Measurements from ENCODE around the gene HINFP.
"Not testable (repeated sequence)": the region's sequence is repeated elsewhere in the genome, so short reads cannot be mapped to it uniquely, and the experiment has no call there.

Gene HINFP

DNA sequence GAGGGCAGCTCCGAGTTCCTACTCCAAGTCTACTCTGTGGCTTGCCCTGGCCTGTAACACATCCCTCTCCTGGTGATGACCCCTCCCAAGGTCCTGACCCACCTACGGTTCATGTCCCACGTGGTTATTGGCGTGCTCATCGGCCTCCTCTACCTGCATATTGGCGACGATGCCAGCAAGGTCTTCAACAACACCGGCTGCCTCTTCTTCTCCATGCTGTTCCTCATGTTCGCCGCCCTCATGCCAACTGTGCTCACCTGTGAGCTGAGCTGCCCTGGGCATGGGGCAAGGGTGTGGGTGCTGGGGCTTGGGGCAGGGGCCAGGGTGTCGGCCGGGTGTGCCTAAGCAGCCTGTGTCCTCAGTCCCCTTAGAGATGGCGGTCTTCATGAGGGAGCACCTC lies 37.1 kb downstream of the HINFP start:
- DNase-seq: no peak

DNA sequence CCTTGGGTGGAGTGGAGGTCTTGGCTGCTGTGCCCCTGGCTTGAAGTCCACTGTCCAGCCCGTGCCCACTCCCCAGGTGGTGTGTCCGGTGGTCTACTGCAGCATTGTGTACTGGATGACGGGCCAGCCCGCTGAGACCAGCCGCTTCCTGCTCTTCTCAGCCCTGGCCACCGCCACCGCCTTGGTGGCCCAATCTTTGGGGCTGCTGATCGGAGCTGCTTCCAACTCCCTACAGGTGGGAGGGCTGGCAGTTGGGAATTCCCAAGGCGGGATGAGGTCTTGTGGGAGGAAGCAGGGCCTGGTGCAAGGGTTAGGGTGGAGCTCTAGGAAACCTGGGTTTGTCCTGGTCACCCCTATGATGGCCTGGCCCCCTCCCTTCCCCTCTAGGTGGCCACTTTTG lies 38.8 kb downstream of the HINFP start:
- no peak for DNase-seq

DNA sequence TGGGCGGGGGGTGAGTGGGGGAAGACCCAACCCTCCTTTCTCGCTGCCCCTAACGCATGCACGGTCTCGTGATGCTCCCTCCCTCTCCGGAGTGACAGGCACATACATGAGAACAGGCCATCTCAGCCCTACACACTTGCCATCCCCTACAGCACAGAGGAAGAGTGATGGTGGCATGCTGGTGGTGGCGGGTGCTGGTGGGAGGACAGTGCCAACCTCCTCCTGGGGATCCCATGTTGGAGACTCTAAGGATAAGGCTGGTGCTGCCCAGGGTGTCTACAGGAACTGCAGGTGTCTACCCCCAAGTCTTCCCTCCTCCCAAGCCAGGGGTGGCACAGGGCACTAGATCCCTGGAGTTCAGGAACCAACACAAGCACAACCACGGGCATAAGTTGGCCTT lies 40.5 kb downstream of the HINFP start:
- no peak for DNase-seq

GRCh38 chr11:119166368-119167076 lies 45.1 kb downstream of the HINFP start:
- no peak for DNase-seq

DNA sequence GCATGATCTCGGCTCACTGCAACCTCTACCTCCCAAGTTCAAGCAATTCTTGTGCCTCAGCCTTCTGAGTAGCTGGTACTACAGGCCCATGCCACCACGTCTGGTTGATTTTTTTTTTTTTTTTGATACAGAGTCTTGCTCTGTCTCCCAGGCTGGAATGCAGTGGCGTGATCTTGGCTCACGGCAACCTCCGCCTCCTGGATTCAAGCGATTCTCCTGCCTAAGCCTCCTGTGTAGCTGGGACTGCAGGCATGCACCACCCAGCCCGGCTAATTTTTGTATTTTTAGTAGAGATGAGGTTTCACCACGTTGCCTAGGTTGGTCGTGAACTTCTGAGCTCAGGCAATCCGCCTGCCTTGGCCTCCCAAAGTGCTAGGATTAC lies 45.7 kb downstream of the HINFP start:
- not testable (repeated sequence) for DNase-seq

DNA sequence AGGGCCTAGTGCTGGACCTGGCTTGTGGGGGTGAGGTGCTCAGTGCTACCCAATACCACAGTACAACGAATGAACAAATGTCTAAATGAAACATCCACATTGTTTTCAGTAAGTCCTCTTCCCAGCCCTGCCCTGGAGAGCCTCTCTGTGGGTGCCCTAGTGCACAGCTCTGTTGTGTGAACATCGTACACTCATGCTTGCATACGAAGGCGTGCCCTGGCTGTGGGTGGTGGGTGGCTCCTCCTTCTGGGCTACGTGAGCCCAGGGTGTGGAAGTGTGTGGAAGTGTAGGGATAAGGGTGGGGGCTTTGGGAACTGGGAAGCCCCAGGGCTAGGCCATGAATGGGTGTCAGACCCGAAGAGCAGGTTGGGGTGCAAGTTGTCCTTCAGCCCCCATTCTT lies 46.6 kb downstream of the HINFP start:
- DNase-seq: no peak

DNA sequence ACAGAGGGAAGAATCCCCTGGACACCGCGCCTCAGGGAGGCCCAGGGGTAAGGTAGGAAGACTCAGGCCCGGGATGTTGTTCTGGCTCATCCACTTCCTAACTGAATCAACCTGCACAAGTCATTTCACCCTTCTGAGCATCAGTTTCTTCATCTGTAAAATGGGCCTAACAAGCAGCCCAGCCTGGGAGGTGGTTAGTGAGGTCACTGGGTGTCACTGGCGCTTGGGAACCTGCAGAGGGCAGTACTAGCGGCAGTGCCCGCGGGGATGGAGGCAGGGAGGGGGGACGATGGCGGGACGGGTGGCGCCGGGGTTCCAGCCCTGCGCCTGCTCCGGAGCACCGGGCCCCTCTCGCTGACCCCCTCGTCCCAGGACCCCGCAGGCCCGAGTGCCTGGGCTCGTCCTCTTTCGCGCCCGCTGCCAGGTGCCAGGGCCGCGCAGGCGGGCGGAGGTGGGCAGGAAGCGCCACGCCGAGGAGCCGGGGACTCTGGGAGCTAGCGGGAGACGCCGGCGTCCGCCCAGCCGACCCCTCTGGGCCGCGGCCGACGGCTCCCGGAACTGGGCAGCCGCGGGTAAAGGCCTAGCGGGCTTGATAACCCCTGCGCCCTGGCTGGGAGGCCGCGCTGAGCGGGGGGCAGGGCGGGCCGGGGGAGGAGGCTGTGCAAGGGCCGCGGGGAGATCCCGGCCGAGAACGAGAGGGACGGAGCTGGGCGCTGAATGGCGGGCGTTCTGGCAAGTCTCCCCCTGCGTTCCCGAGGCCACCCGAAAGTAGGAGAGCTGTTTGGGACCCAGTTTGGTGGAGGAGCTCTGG lies 47.3 kb downstream of the HINFP start, which contains the start of gene NLRX1:
NLRX1 (plus strand) TSS at position 255 of the 811 bp plus-strand sequence. CDS start 2,679 bp downstream, outside the sequence.
- DNase-seq: peak; percentile 86

DNA sequence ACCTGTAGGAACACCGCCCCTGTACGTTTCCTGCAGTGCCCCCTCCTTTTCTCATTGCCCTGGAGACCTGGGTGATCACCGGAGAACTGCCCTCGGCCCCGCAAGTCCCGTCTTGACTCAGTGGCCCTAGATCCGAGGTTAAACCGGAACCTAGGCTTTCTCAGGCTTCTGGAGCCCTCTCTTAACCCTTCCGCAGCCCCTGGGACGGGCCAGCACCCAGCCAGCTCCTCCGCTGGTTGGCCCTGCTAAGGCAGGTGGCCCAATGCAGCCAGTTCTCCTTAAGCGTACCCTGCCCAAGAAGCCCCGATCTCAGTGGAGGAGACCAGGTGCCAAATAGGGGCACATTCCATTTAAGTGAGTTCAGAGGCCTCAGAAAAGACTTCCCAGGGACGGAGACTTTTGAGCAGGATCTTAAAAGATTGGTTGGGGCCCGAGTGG lies 47.9 kb downstream of the HINFP start:
- DNase-seq: no peak

DNA sequence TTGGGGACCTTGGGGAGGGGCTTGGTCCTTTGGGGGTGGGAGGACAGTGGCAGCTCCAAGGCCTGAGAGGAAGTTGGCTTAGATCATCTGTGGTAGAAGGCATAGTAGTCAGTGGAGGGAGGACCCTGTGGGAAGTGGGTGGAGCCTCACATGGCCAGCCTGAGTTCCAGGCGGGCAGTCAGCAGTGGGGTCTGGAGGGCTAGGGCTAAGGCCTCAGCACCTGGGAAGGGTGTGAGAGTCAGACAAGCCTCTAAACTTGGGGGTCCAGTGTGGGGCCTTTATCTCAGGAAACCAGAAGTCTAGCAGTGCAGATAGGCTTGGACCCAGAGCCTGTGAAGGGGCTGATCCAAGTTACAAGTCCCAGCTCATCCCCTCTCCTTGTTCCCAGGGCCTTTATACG lies 51.1 kb downstream of the HINFP start:
- DNase-seq: no peak

GRCh38 chr11:119173453-119173852 lies 52.1 kb downstream of the HINFP start:
- no peak for DNase-seq

GRCh38 chr11:119175493-119176077 lies 54.2 kb downstream of the HINFP start:
- DNase-seq: no peak

- DNase-seq: no peak
These were observed 56.8 kb downstream of the HINFP start for GRCh38 chr11:119178166-119178680.

- DNase-seq: no peak
These were observed 58.0 kb downstream of the HINFP start for GRCh38 chr11:119179342-119179741.

GRCh38 chr11:119179983-119180382 lies 58.6 kb downstream of the HINFP start:
- DNase-seq: no peak

- DNase-seq: no peak
These were observed 59.6 kb downstream of the HINFP start for GRCh38 chr11:119180729-119181676.

- no peak for DNase-seq
These were observed 60.5 kb downstream of the HINFP start for GRCh38 chr11:119181677-119182412.

GRCh38 chr11:119184399-119184798 lies 63.0 kb downstream of the HINFP start:
- DNase-seq: not testable (repeated sequence)
